HG03432 (cell line): ENCODE results near the gene SEMA5A.

Source experiments
- ATAC-seq: cut with Tn5 transposase; IDR thresholded peaks from one replicate; pipeline ENCODE4 v1.9.1; 2021; ENCODE audit warnings: mild to moderate bottlenecking, moderate library complexity; ENCODE audit not compliant: unreplicated experiment

The SEMA5A gene

GRCh38 chr5:9545992-9546851, at the start of gene SEMA5A:
TSS of gene SEMA5A (minus strand) at chr5:9546075. CDS start at chr5:9379946, 166,129 bp downstream.
- ATAC-seq, result peak; percentile 42

- no peak for ATAC-seq
Observed at GRCh38 chr5:9594913-9595312, 49.0 kb upstream of the SEMA5A start.

- ATAC-seq, result no peak
Observed at GRCh38 chr5:9589049-9589835, 43.4 kb upstream of the SEMA5A start.

GRCh38 chr5:9588254-9588653, 42.4 kb upstream of the SEMA5A start:
- no peak for ATAC-seq

- ATAC-seq, result no peak
Observed at GRCh38 chr5:9587135-9587534, 41.3 kb upstream of the SEMA5A start.

- no peak for ATAC-seq
Observed at GRCh38 chr5:9582406-9582805, 36.5 kb upstream of the SEMA5A start.

GRCh38 chr5:9573796-9574195, 27.9 kb upstream of the SEMA5A start:
- ATAC-seq, result no peak

- ATAC-seq, result no peak
Observed at GRCh38 chr5:9572246-9572645, 26.4 kb upstream of the SEMA5A start.

- no peak for ATAC-seq
Observed at GRCh38 chr5:9570876-9571275, 25.0 kb upstream of the SEMA5A start.

GRCh38 chr5:9567039-9567438, 21.2 kb upstream of the SEMA5A start:
- no peak for ATAC-seq

GRCh38 chr5:9564752-9565151, 18.9 kb upstream of the SEMA5A start:
- ATAC-seq, result no peak

GRCh38 chr5:9562141-9562540, 16.3 kb upstream of the SEMA5A start:
- no peak for ATAC-seq

- ATAC-seq, result no peak
Observed at GRCh38 chr5:9559965-9560364, 14.1 kb upstream of the SEMA5A start.

GRCh38 chr5:9558319-9558965, 12.6 kb upstream of the SEMA5A start:
- ATAC-seq, result no peak

GRCh38 chr5:9557696-9558095, 11.8 kb upstream of the SEMA5A start:
- ATAC-seq, result no peak

- no peak for ATAC-seq
Observed at GRCh38 chr5:9555961-9556360, 10.1 kb upstream of the SEMA5A start.

- no peak for ATAC-seq
Observed at GRCh38 chr5:9554122-9554521, 8.2 kb upstream of the SEMA5A start.

- no peak for ATAC-seq
Observed at GRCh38 chr5:9553561-9553960, 7.7 kb upstream of the SEMA5A start.

GRCh38 chr5:9551567-9552537, 6.0 kb upstream of the SEMA5A start:
- ATAC-seq, result no peak

GRCh38 chr5:9549941-9550340, 4.1 kb upstream of the SEMA5A start:
- no peak for ATAC-seq
